Endothelial cell of umbilical vein (primary cell): ENCODE data around the gene CC2D1A.

Experiments
- EZH2 ChIP-seq: IDR thresholded peaks from 2 replicates; pipeline ENCODE4 v1.6.1; 2012; ENCODE audit warnings: borderline replicate concordance, low read depth, mild to moderate bottlenecking, moderate library complexity, low read length, inconsistent platforms; ENCODE audit not compliant: severe bottlenecking
- TF ChIP-seq, protein P1 (sequence below), 2 donors: IDR thresholded peaks; 1 replicate in 1 of 2; 2 replicates in 1 of 2; pipeline ENCODE4 v1.5.1; 2011; ENCODE audit warnings: low read length in 2 of 2, mild to moderate bottlenecking in 2 of 2, moderate library complexity in 2 of 2, control low read depth in 1 of 2, inconsistent platforms in 1 of 2, low read depth in 1 of 2; ENCODE audit not compliant: insufficient read depth in 1 of 2; ENCODE audit errors: extremely low read depth in 1 of 2

- TF ChIP-seq, protein P1, sequence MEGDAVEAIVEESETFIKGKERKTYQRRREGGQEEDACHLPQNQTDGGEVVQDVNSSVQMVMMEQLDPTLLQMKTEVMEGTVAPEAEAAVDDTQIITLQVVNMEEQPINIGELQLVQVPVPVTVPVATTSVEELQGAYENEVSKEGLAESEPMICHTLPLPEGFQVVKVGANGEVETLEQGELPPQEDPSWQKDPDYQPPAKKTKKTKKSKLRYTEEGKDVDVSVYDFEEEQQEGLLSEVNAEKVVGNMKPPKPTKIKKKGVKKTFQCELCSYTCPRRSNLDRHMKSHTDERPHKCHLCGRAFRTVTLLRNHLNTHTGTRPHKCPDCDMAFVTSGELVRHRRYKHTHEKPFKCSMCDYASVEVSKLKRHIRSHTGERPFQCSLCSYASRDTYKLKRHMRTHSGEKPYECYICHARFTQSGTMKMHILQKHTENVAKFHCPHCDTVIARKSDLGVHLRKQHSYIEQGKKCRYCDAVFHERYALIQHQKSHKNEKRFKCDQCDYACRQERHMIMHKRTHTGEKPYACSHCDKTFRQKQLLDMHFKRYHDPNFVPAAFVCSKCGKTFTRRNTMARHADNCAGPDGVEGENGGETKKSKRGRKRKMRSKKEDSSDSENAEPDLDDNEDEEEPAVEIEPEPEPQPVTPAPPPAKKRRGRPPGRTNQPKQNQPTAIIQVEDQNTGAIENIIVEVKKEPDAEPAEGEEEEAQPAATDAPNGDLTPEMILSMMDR (IDR thresholded peaks at IDR 0.05; ENCODE audit: extremely low read depth in 1 of 2, insufficient read depth in 1 of 2, low read depth in 1 of 2, low read length in 2 of 2): peak; percentile 19 to 44
- no peak for TF ChIP-seq EZH2
Measured at GRCh38 chr19:13959962-13960862, 54.2 kb downstream of the CC2D1A start.
